Daoy (cell line): ENCODE results near the gene GSAP. TPM values are rescaled to one million over a fixed set of nuclear protein-coding genes. Genes with fewer than 3 reads are reported as not detected.
"Not testable (repeated sequence)": the region's sequence is repeated elsewhere in the genome, so short reads cannot be mapped to it uniquely, and the experiment has no call there.

Experiments
- DNase-seq: peaks from one replicate; pipeline ENCODE4 v3.0.0-alpha.2; 2015; ENCODE audit warnings: low read depth
- total RNA-seq: library from RNA; depleted of rRNA; stranded (reverse); fragments of >200 nt; shearing (Covaris generic); gene quantifications from 2 replicates; pipeline ENCODE4 v1.2.3, GENCODE V29; 2014; rRNA removed

Gene GSAP
- 0.57 and 5.8 TPM in 2 replicates for total RNA-seq

GRCh38 chr7:77415823-77416620 is at the start of gene GSAP:
Gene GSAP (minus strand): TSS chr7:77416349. CDS start chr7:77416321, 28 bp downstream.
- DNase-seq = peak; percentile 51

GRCh38 chr7:77465256-77465655 is 49.1 kb upstream of the GSAP start:
- DNase-seq = no peak

- no peak for DNase-seq
Observed at GRCh38 chr7:77464589-77464988, 48.4 kb upstream of the GSAP start.

- peak; percentile 56 for DNase-seq
Observed at GRCh38 chr7:77463632-77464031, 47.5 kb upstream of the GSAP start.

GRCh38 chr7:77461842-77462241 is 45.7 kb upstream of the GSAP start:
- DNase-seq = no peak

- peak; percentile 16 for DNase-seq
Observed at GRCh38 chr7:77461246-77461645, 45.1 kb upstream of the GSAP start.

- DNase-seq = no peak
Observed at GRCh38 chr7:77460057-77460486, 43.9 kb upstream of the GSAP start.

GRCh38 chr7:77459311-77459726 is 43.2 kb upstream of the GSAP start:
- no peak for DNase-seq

GRCh38 chr7:77458786-77459185 is 42.6 kb upstream of the GSAP start:
- DNase-seq = no peak

GRCh38 chr7:77457779-77458178 is 41.6 kb upstream of the GSAP start:
- DNase-seq = no peak

GRCh38 chr7:77456696-77457095 is 40.5 kb upstream of the GSAP start:
- no peak for DNase-seq

- DNase-seq = peak; percentile 83
Observed at GRCh38 chr7:77455321-77455720, 39.2 kb upstream of the GSAP start.

- no peak for DNase-seq
Observed at GRCh38 chr7:77454802-77455201, 38.7 kb upstream of the GSAP start.

- no peak for DNase-seq
Observed at GRCh38 chr7:77453531-77453930, 37.4 kb upstream of the GSAP start.

GRCh38 chr7:77451950-77452349 is 35.8 kb upstream of the GSAP start:
- not testable (repeated sequence) for DNase-seq

GRCh38 chr7:77450613-77451012 is 34.5 kb upstream of the GSAP start:
- no peak for DNase-seq

- no peak for DNase-seq
Observed at GRCh38 chr7:77450054-77450453, 33.9 kb upstream of the GSAP start.

- no peak for DNase-seq
Observed at GRCh38 chr7:77447616-77448015, 31.5 kb upstream of the GSAP start.

- DNase-seq = no peak
Observed at GRCh38 chr7:77444123-77444522, 28.0 kb upstream of the GSAP start.

- DNase-seq = no peak
Observed at GRCh38 chr7:77443042-77443441, 26.9 kb upstream of the GSAP start.

- DNase-seq = peak; percentile 41
Observed at GRCh38 chr7:77442636-77443035, 26.5 kb upstream of the GSAP start.

- DNase-seq = no peak
Observed at GRCh38 chr7:77441046-77441445, 24.9 kb upstream of the GSAP start.

- DNase-seq = peak; percentile 36
Observed at GRCh38 chr7:77439572-77439971, 23.4 kb upstream of the GSAP start.

GRCh38 chr7:77438131-77438530 is 22.0 kb upstream of the GSAP start:
- no peak for DNase-seq
